ENCODE data around the gene MYO18B. TPM values are rescaled to one million over a fixed set of nuclear protein-coding genes. Genes with fewer than 3 reads are reported as not detected.
"Not testable (repeated sequence)": the region's sequence is repeated elsewhere in the genome, so short reads cannot be mapped to it uniquely, and the experiment has no call there.

The MYO18B gene
- total and polyA plus RNA-seq, 2 donors (not counting 1 experiment from before 2014, with no cell fraction given) = 0.15 TPM; not detected in 1

- Histone ChIP-seq H3K4me2 (replicated peaks; ENCODE audit: low read depth, low read length, poor library complexity, severe bottlenecking) (no peak overlapping the region), H3K4me3 (ENCODE audit: control extremely low read depth in 1 of 5, extremely low read depth in 1 of 5, insufficient read depth in 1 of 5, low read depth in 2 of 5, low read length in 4 of 5) (no peak overlapping the region), H4K20me1 (ENCODE audit: control insufficient read depth, insufficient read depth, low read length, poor library complexity, severe bottlenecking) (no peaks in the 10 kb centered on the region), H3K36me3 (replicated peaks in 1 of 2; ENCODE audit: control extremely low read depth in 1 of 2, control insufficient read depth in 1 of 2, extremely low read depth in 1 of 2, insufficient read depth in 2 of 2, low read length in 1 of 2) (no peaks in the 10 kb centered on the region), H3K9ac (ENCODE audit: low read length) (no peak overlapping the region), H3K27ac (ENCODE audit: low read length in 2 of 2) (no peak overlapping the region), H2AFZ (ENCODE audit: insufficient read depth, low read depth, low read length, poor library complexity, severe bottlenecking) (no peak overlapping the region), H3K79me2 (ENCODE audit: control insufficient read depth, insufficient read depth, low read length) (no peaks in the 10 kb centered on the region), H3K27me3 (replicated peaks in 1 of 4; ENCODE audit: control extremely low read depth in 1 of 4, control insufficient read depth in 3 of 4, insufficient read depth in 4 of 4, low read length in 3 of 4) (peaks cover 0 to 6% (median 0%) of the 10 kb centered on the region in 4 experiments), H3K9me3 (ENCODE audit: control extremely low read depth in 1 of 3, control insufficient read depth in 2 of 3, insufficient read depth in 1 of 3, low read length in 2 of 3) (no peaks in the 10 kb centered on the region), H3K4me1 (ENCODE audit: control insufficient read depth in 2 of 2, insufficient read depth in 2 of 2, low read length in 2 of 2) (no peaks in the 10 kb centered on the region)
- WGBS (ENCODE audit: insufficient coverage) = 80% methylated on average over 1 of the region's 1 CpG
- intact Hi-C loops (cut with micrococcal nuclease) = no loop called here
- DNase-seq (no peak), ATAC-seq (ENCODE audit: low read depth) (no peak)
- Mint-ChIP-seq H3K4me1 (peaks cover 2% of the 10 kb centered on the region), H3K9me3 (ENCODE audit: insufficient read depth) (no peaks in the 10 kb centered on the region), H3K4me3 (no peak overlapping the region), H3K27me3 (peaks cover 29% of the 10 kb centered on the region), H3K27ac (no peak overlapping the region)
- ChIA-PET CTCF (no interaction called here), POLR2A (no interaction called here)
- TF ChIP-seq CTCF (IDR thresholded peaks at IDR 0.05) (no peak), EZH2 (IDR thresholded peaks at IDR 0.05; ENCODE audit: borderline replicate concordance, insufficient read depth, low read depth, low read length, poor library complexity, severe bottlenecking) (no peak)
Measured at GRCh38 chr22:25976356-25976755, 234.4 kb downstream of the MYO18B start.

- H3K27ac ChIP-seq (ENCODE audit: low read length in 2 of 2) = no peak overlapping the region
- no peak for TF ChIP-seq EZH2 (IDR thresholded peaks at IDR 0.05; ENCODE audit: borderline replicate concordance, insufficient read depth, low read depth, low read length, poor library complexity, severe bottlenecking)
- no peak for TF ChIP-seq CTCF (IDR thresholded peaks at IDR 0.05)
- no peaks in the 10 kb centered on the region for H3K36me3 ChIP-seq (replicated peaks in 1 of 2; ENCODE audit: control extremely low read depth in 1 of 2, control insufficient read depth in 1 of 2, extremely low read depth in 1 of 2, insufficient read depth in 2 of 2, low read length in 1 of 2)
- DNase-seq = no peak
- H2AFZ ChIP-seq (ENCODE audit: insufficient read depth, low read depth, low read length, poor library complexity, severe bottlenecking) = no peak overlapping the region
- peaks cover 21% of the 10 kb centered on the region for H3K27me3 Mint-ChIP-seq
- no peak overlapping the region for H3K27ac Mint-ChIP-seq
- no peak for ATAC-seq (ENCODE audit: low read depth)
- no peaks in the 10 kb centered on the region for H3K79me2 ChIP-seq (ENCODE audit: control insufficient read depth, insufficient read depth, low read length)
- H3K9ac ChIP-seq (ENCODE audit: low read length) = no peak overlapping the region
- CTCF ChIA-PET = no interaction called here
- intact Hi-C loops (cut with micrococcal nuclease) = no loop called here
- 89% methylated on average over 3 of the region's 3 CpGs for WGBS (ENCODE audit: insufficient coverage)
- H3K4me1 Mint-ChIP-seq = no peaks in the 10 kb centered on the region
- no peaks in the 10 kb centered on the region for H3K9me3 ChIP-seq (ENCODE audit: control extremely low read depth in 1 of 3, control insufficient read depth in 2 of 3, insufficient read depth in 1 of 3, low read length in 2 of 3)
- H3K4me3 ChIP-seq (ENCODE audit: control extremely low read depth in 1 of 5, extremely low read depth in 1 of 5, insufficient read depth in 1 of 5, low read depth in 2 of 5, low read length in 4 of 5) = no peak overlapping the region
- H3K4me1 ChIP-seq (ENCODE audit: control insufficient read depth in 2 of 2, insufficient read depth in 2 of 2, low read length in 2 of 2) = no peaks in the 10 kb centered on the region
- H4K20me1 ChIP-seq (ENCODE audit: control insufficient read depth, insufficient read depth, low read length, poor library complexity, severe bottlenecking) = no peaks in the 10 kb centered on the region
- H3K9me3 Mint-ChIP-seq (ENCODE audit: insufficient read depth) = no peaks in the 10 kb centered on the region
- peaks cover 0 to 6% (median 3%) of the 10 kb centered on the region in 4 experiments for H3K27me3 ChIP-seq (replicated peaks in 1 of 4; ENCODE audit: control extremely low read depth in 1 of 4, control insufficient read depth in 3 of 4, insufficient read depth in 4 of 4, low read length in 3 of 4)
- no peak overlapping the region for H3K4me3 Mint-ChIP-seq
- no peak overlapping the region for H3K4me2 ChIP-seq (replicated peaks; ENCODE audit: low read depth, low read length, poor library complexity, severe bottlenecking)
- POLR2A ChIA-PET = no interaction called here
Measured at GRCh38 chr22:25979968-25980367, 238.0 kb downstream of the MYO18B start.

GRCh38 chr22:25984911-25985310 is 242.9 kb downstream of the MYO18B start:
- H3K79me2 ChIP-seq (ENCODE audit: control insufficient read depth, insufficient read depth, low read length); H3K27ac Mint-ChIP-seq; H2AFZ ChIP-seq (ENCODE audit: insufficient read depth, low read depth, low read length, poor library complexity, severe bottlenecking); H3K4me3 Mint-ChIP-seq; H3K27me3 Mint-ChIP-seq; H3K4me3 ChIP-seq (ENCODE audit: control extremely low read depth in 1 of 5, extremely low read depth in 1 of 5, insufficient read depth in 1 of 5, low read depth in 2 of 5, low read length in 4 of 5); H3K4me1 ChIP-seq (ENCODE audit: control insufficient read depth in 2 of 2, insufficient read depth in 2 of 2, low read length in 2 of 2); H4K20me1 ChIP-seq (ENCODE audit: control insufficient read depth, insufficient read depth, low read length, poor library complexity, severe bottlenecking); H3K27me3 ChIP-seq (replicated peaks in 1 of 4; ENCODE audit: control extremely low read depth in 1 of 4, control insufficient read depth in 3 of 4, insufficient read depth in 4 of 4, low read length in 3 of 4); H3K9ac ChIP-seq (ENCODE audit: low read length); intact Hi-C loops (cut with micrococcal nuclease); H3K9me3 Mint-ChIP-seq (ENCODE audit: insufficient read depth); DNase-seq; POLR2A ChIA-PET; H3K36me3 ChIP-seq (replicated peaks in 1 of 2; ENCODE audit: control extremely low read depth in 1 of 2, control insufficient read depth in 1 of 2, extremely low read depth in 1 of 2, insufficient read depth in 2 of 2, low read length in 1 of 2); H3K27ac ChIP-seq (ENCODE audit: low read length in 2 of 2); ATAC-seq (ENCODE audit: low read depth); CTCF ChIA-PET; H3K4me1 Mint-ChIP-seq; H3K4me2 ChIP-seq (replicated peaks; ENCODE audit: low read depth, low read length, poor library complexity, severe bottlenecking); H3K9me3 ChIP-seq (ENCODE audit: control extremely low read depth in 1 of 3, control insufficient read depth in 2 of 3, insufficient read depth in 1 of 3, low read length in 2 of 3): not testable (repeated sequence)
- no CpG with 5 or more reads among the region's 1 CpG for WGBS (ENCODE audit: insufficient coverage)
